ENCODE results near the gene RARA.

RARA gene

DNA sequence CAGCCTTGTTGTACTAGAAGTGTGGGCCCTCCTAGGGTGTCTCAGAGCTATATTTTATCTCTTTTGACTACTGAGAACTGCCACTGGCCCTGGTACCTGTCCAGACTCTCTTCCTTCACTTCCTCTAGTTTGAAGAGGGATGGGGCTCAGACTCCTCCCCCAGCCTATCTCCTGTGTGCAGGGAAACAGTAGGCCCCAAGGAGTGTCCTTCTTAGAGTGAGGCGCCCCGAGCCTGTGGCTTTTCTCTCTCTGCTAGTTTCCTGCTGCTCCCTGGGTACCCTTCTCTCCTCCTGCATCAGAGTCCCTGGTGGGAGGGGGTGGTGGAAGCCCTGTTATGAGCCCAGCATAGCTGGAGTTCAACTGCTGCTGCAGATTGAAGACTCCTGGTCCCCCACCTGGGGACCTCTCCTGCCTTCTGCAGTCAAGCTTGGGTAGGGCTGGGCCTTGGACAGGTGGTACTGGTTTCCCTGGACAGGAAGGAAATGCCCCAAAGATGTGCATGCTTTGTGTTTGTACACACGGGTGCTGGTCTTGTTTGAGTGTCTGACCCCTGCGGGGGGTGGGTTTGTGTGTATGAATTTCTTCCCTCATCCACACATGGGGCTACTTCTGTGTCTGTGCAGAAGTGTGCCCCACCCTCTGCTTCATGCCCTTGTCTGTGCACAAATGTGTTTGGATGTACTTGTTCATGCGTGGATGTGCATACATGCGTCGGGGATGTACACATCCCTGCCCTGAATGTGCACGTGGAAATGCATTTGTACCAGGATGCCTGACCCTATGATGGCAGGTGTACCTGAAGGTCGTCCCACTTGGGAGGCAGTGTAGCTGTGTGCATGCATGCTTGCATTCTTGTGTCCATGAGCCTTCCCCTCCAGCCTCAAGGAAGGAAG, 6.9 kb downstream of the RARA start:
- DNase-seq (ENCODE audit: low read depth in 2 of 2) = no peak

- no peak for DNase-seq (ENCODE audit: low read depth in 2 of 2)
Observed at GRCh38 chr17:40316571-40317344, 7.8 kb downstream of the RARA start.

DNA sequence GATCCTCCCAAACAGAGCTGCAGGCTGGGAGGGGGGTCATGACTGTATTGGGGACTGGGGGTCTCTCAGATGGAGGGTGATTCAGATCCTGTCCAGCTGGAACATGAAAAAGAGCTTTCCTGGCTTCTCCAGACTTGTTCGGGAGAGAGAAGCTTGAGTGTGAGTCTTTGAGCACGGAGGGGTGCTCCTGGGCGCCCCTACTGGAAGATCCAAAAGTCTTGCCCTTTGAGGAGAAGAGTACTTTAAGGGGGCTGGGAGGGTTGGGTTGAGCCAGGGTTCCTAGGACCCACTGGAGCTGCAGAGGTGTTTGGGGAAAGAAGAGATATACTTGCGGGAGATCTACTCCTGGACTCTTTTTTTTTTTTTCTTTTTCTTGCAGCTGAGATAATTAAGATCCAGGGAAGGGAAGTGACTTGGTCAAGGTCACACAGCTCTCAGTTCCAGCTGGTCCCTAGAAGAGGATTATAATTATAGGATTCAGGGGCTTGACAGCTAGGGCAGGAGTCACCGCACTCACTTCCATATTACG, 8.4 kb downstream of the RARA start:
- no peak for DNase-seq (ENCODE audit: low read depth in 2 of 2)

DNA sequence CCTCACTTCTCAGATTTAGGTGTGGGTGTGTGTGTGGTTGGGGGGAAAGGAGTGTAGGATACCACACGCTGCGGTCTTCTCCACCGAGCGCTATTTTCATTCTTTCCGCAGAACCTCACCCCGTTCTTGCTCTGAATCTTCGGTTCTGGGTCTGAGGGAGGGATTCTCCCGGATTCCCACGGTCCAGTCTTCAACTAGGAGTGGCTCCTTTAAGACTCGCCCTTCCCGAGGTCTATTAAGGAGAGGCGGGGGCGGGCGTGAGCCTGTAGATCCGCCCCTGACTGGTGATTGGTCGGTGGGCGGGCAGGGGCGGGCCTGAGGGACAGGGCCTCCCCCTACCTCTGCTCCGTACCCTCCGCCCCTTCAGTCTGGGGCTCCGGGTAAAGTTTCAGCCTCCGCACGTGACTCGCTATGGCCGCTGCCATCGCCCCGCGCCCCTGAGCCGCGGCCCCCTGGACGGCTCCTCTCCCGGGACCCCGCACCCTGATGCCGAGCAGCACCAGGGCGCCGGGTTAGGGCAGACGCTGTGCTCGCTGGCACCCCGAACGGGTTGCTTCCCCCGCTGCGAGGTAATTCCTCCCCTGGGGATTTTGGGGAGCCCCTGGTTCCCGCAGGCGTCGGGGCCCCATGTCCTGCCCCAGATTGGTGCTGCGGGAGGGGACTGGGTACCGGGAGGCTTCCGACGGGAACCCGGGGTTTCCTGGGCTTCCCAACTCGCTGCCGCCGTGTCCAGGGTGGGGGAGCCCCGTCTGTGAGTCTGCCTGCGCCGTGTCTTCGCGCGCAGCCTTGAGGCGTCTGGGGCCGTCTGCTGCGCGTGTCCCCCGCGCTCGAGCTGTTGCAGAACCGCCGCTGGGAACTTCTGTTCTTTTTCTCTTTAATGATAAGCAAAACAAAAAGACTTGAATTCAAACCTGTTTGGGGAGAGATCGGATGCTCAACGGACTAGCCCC, 9.2 kb downstream of the RARA start:
- DNase-seq (ENCODE audit: low read depth in 2 of 2) = peak; percentile 88 to 91

DNA sequence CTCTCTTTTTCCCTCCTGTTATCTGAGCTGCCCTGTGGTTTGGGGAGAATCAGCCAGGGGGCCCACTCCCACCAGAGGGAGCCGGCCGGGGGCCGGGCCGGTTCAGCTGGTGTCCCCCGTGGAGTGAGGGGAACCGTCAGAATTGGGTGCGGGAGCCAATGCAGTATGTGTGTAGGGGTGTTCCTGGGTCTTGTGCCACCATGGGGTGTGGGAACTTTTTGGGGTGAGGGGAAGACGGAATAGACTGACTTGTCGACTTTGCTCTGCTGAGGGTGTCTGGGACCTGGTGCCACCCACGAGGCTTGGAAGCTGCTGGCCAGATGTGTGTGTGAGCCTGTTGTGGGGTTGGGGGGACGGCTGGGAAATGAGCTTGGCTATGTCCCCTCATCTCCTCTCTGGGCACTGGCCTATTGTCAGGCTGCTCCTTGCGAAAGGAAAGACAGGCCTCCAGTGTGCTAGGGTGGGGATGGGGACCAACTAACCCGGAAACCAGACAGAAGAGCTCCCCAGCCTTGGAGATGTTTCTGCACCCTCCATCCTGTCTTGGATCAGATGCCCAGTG, 9.9 kb downstream of the RARA start:
- no peak for DNase-seq (ENCODE audit: low read depth in 2 of 2)

DNA sequence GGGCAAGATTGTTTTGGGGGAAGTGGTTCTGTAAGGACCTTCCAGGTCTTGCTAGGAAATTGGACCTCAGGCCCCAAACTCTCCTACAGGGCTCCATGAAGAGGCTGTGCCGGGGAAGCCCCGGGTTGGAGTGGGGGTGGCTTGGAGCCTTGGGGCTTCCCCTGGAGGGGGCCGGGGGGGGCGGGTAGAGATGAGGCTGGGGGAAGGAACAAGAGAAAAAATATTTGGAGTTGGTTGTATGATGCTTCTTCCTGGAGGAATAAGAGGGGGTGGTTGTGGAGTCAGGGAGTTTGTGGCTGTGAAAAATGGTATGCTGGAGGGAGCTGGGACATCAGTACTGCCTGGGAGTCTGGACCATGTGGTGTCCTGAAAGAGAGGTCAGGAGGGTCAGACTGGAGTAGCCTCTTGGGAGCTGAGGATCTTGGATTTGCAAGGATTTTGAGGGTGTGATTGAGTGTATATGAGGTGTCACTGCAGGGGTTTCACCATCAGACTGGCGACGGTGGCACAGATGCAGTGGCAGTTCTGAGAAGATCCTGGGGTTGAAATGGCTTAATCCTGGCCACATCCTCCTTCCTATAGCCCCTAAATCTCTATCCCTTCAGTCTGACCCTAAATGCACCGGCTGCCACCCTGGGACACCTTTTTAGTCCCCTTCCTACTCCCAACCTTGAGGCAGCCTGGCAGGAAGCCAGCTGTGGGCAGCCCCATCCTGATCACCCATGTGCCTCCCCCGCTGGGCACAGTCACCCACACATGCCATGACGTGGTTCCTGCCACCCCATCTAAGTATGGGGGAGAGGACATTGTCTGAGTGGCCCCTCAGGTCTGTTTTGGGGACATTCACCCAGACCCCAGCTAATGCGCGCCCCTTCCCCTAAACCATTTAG, 10.9 kb downstream of the RARA start:
- DNase-seq (ENCODE audit: low read depth in 2 of 2) = no peak

- no peak for DNase-seq (ENCODE audit: low read depth in 2 of 2)
Observed at GRCh38 chr17:40320756-40321523, 12.0 kb downstream of the RARA start.

GRCh38 chr17:40321524-40321929, 12.5 kb downstream of the RARA start:
- no peak for DNase-seq (ENCODE audit: low read depth in 2 of 2)

DNA sequence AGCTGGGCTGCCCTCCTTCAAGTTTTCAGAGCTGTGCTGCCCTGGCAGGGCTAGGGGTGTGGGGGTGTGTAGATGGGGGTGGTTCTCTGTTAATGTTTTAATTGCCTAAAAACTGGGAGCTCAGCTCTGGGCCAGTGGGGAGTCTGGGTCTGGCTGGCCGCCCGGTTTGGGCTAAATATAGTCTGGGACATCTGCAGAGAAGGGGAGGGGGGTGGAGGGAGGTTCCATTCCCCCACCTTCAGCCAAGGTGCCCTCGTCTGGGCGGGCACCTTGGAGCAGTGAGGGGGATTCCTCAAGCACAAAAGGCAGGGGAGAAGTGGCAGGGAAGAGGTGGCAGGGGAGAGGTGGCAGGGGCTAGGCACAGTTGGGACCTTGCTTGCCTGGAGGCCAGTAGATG, 13.0 kb downstream of the RARA start:
- no peak for DNase-seq (ENCODE audit: low read depth in 2 of 2)

GRCh38 chr17:40322358-40323315, 13.7 kb downstream of the RARA start:
- no peak for DNase-seq (ENCODE audit: low read depth in 2 of 2)

DNA sequence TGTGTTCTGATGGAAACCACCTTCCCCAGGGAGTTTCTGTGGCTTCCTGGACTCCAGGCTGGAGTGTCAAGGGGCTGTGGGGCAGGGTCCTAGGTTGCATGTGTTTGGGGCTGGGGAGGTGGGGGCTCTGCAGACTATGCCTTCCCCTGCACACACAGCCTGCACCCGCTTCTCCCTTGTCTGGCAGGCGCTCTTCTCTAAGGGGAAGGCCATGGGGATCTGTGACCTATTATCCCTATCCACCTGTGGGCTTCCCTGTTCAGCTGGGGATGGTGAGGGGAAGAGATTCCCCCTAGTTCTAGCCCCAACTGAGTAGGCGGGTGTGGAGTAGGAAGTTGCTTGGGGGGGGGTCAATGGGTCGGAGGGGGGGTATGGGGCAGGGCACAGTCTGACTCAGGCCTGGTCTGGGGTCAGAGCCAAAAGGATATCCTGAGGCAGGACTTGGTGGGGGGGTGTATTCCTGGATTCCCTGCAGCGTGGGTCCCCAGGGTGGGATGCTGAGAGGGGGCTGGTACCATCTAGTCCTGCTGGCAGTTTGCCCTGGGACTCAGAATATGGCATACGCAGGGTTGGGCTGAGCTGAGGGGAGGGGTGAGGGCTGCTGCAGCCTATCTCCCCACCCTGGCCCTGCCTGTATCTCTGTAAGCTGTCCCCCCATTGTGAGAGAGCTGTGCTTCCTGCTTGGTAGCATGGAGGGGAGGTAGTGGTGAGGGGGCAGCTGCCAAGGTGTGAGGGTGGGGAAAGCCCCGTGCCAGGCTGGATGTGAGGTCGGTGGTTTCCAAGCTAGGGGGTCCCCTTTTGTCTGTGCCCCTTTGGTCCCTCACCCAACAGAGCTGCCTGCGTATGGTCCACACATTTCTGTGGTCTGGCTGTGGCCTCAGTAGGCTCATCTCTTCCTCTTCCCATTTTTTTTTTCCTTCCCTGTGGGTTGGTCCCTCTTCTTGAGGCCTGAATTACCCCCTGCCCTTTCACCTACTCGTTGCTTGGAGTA, 14.7 kb downstream of the RARA start:
- no peak for DNase-seq (ENCODE audit: low read depth in 2 of 2)

DNA sequence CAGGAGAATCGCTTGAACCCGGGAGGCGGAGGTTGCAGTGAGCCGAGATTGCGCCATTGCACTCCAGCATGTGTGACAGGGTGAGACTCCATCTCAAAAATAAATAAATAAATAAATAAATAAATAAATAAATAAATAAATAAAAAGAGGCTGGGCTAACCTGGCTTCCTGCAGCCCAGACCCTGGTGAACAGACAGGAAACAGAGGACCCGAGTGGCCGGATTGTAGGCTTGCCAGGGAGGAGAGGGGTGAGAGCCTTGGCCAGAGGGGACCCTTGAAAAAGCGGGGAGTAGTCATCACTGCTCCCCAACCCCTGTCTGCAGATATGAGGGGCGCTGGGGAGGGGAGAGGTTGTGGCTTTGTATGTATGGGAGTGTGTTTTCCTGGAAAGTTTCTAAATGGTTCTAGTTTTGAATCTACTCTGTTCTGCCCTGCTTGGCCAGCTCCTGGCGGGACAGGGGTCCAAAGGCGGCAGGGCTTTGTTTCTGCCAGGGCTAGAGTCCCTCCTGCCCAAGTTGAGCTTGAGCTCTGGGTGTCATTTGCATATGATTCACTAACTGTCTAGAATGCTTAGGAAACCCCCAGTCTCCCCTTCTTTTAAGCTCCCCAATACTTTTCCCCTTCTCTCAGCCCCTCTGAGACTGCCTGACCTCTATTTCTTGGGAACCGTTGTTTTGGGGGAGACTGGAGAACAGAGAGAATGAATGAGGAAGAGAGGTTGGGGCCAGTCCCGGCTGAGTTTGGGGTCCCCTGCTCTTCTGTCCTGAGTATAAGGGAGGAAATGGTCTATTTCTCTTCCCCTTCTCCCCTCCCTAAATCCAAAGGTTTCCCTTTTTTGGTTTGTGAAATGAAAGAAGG, 16.4 kb downstream of the RARA start:
- no peak for DNase-seq (ENCODE audit: low read depth in 2 of 2)

- no peak for DNase-seq (ENCODE audit: low read depth in 2 of 2)
Observed at GRCh38 chr17:40326014-40326831, 17.2 kb downstream of the RARA start.

DNA sequence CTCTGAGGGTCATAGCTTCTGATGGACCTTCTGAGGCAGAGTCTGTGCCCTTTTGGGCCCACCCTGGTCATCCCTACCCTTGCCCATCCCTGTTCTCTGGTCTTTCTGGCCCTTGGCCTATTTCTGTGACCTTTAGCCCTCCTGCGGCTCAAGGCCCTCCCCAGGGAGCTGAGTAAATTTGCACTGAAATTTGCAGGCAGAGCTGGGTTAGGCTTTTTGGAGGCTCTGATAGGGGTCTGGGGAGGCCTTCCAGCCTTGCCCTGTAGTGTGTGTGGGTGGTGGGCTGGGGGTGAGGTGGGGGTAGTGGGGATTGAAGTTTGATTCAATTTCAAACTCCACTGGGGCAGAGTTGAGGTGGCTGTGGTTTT, 17.8 kb downstream of the RARA start:
- DNase-seq (ENCODE audit: low read depth in 2 of 2) = no peak

- no peak for DNase-seq (ENCODE audit: low read depth in 2 of 2)
Observed at GRCh38 chr17:40327244-40327729, 18.3 kb downstream of the RARA start.
